AG09309 (cell line): ENCODE measurements around the gene RPL7A.
A peak's percentile ranks its signal among the peaks of the same experiment; 100 is the strongest.

Experiments used
- DNase-seq: peaks from one replicate; pipeline ENCODE4 v3.0.0-alpha.2; 2010; ENCODE audit warnings: low read depth
- H3K4me3 ChIP-seq: 2 replicates; pipeline ENCODE4 v1.5.1; 2011; ENCODE audit warnings: mild to moderate bottlenecking, low read depth, low read length, moderate library complexity; ENCODE audit not compliant: control insufficient read depth
- CTCF ChIP-seq: IDR thresholded peaks from 2 replicates; pipeline ENCODE4 v1.5.1; 2011; ENCODE audit warnings: mild to moderate bottlenecking, low read depth, low read length, inconsistent platforms; ENCODE audit not compliant: insufficient read depth, control insufficient read depth; ENCODE audit errors: missing control alignments

Gene RPL7A

DNA sequence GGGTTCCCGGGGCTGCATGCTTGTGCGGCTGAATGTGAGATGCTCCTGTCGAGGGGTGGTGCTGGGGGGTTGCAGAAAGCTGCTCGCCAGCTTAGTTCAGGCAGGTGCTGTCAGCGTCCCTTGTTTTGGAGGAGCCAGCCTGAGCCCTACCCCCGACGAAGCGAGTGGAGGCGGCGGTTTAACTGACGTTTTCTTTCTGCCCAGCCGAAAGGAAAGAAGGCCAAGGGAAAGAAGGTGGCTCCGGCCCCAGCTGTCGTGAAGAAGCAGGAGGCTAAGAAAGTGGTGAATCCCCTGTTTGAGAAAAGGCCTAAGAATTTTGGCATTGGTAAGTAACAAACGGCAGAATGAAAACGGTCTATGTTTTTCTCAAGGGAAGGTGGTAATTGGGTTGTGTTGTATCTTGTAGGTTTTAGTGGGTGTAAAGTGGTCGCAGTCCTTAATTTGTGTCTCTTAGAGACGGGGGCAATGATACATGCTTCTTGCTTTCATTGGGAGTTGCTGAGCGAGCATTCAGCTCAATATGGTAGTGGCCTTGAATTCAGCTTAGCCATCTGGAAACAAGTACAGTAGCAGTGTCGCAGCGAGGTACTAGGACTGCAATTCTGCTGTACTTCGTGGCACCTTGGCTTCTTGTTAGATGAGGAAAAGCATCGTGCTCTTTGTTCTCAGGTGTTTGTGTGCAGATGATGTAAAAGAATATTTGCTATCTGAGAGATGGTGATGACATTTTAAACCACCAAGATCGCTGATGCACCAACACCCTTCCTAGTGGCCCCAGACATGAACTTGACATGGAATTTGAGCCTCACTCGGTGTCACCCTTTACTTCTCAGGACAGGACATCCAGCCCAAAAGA lies 928 bp downstream of the RPL7A start:
- H3K4me3 ChIP-seq: peak overlapping the region; percentile 91
- DNase-seq: no peak
- no peak for TF ChIP-seq CTCF

DNA sequence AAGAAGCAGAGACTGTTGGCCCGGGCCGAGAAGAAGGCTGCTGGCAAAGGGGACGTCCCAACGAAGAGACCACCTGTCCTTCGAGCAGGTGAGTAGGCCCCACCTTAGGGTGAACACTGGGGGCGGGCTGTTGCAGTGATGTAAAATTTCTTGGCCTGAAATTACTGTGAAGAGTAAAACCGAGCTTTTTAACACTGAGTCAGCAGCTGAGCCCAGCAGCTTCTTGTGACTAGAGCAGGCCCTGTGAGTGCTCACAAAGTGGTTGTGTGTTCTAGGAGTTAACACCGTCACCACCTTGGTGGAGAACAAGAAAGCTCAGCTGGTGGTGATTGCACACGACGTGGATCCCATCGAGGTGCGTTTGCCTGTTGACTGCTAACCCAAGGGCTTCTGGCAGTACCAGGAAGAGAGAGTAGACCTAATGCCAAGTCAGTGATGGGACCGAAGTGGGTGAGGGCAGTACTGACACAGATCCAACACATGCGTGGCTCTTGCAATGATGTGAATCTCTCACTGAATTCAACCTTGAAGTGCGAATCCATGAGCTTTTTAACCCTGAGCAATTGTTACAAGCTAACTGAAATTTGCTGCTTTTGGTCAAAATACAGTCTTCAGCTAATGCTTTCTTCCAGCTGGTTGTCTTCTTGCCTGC lies 2.1 kb downstream of the RPL7A start:
- TF ChIP-seq CTCF: no peak
- DNase-seq: no peak
- no peak overlapping the region for H3K4me3 ChIP-seq

GRCh38 chr9:133351526-133351907 lies 3.5 kb downstream of the RPL7A start:
- H3K4me3 ChIP-seq: no peak overlapping the region
- no peak for DNase-seq
- no peak for TF ChIP-seq CTCF

GRCh38 chr9:133351908-133352634 lies 4.1 kb downstream of the RPL7A start:
- no peak overlapping the region for H3K4me3 ChIP-seq
- no peak for DNase-seq
- TF ChIP-seq CTCF: peak; percentile 68

GRCh38 chr9:133352635-133353340 lies 4.8 kb downstream of the RPL7A start:
- H3K4me3 ChIP-seq: no peak overlapping the region
- no peak for TF ChIP-seq CTCF
- DNase-seq: no peak

GRCh38 chr9:133353548-133353947 lies 5.5 kb downstream of the RPL7A start:
- no peak for TF ChIP-seq CTCF
- DNase-seq: no peak
- H3K4me3 ChIP-seq: no peak overlapping the region
